ENCODE results near the gene FXYD1. TPM values are rescaled to one million over a fixed set of nuclear protein-coding genes. Genes with fewer than 3 reads are reported as not detected.

Gene FXYD1
- total and polyA plus RNA-seq, 2 of the 8 experiments (the other 6 are each of a cell fraction or from before 2014, with no cell fraction given): 1.6 to 8.1 TPM

GRCh38 chr19:35167251-35168119, 28.9 kb downstream of the FXYD1 start:
- Histone ChIP-seq H3K79me2 (ENCODE audit: control insufficient read depth in 1 of 2, insufficient read depth in 2 of 2, low read length in 2 of 2) (no peaks in the 10 kb centered on the region), H3K36me3 (ENCODE audit: control insufficient read depth in 2 of 4, insufficient read depth in 4 of 4, low read length in 3 of 4) (peaks cover 5 to 44% (median 28%) of the 10 kb centered on the region in 4 experiments; a peak in 7 of 8 replicates), H3K56ac (replicated peaks; ENCODE audit: insufficient read length, low read depth, low read length) (no peak overlapping the region), H3K27ac (ENCODE audit: low read depth, low read length) (no peak overlapping the region), H2BK12ac (ENCODE audit: low read depth, low read length) (no peak overlapping the region), H3K14ac (ENCODE audit: insufficient read length) (no peak overlapping the region), H2BK15ac (ENCODE audit: low read length) (no peak overlapping the region), H2AK5ac (ENCODE audit: low read depth, low read length) (no peak overlapping the region), H2BK20ac (ENCODE audit: low read length) (no peak overlapping the region), H3K79me1 (ENCODE audit: low read depth, low read length) (no peaks in the 10 kb centered on the region; the same call in 1 of the 2 replicates), H4K5ac (ENCODE audit: insufficient read length, low read depth, low read length) (no peak overlapping the region), H3K9me3 (ENCODE audit: insufficient read depth in 2 of 2, low read depth in 1 of 2, low read length in 1 of 2) (0 out of 4 replicates have a peak, but pooled peaks cover 0 to 2% of the 10 kb centered on the region in 2 experiments), H3K18ac (ENCODE audit: extremely low read depth, low read length) (no peak overlapping the region), H3K4me3 (ENCODE audit: extremely low read depth in 1 of 4, insufficient read depth in 2 of 4, low read depth in 3 of 4, low read length in 4 of 4) (no peak overlapping the region), H2BK120ac (replicated peaks; ENCODE audit: low read depth, low read length) (no peak overlapping the region), H3K27me3 (replicated peaks in 1 of 4; ENCODE audit: control insufficient read depth in 3 of 4, extremely low read depth in 1 of 4, insufficient read depth in 3 of 4, low read length in 3 of 4) (no peaks in the 10 kb centered on the region), H3K23ac (ENCODE audit: insufficient read length) (no peak overlapping the region), H4K20me1 (replicated peaks in 1 of 2; ENCODE audit: control insufficient read depth in 1 of 2, insufficient read depth in 2 of 2, low read length in 2 of 2) (peaks cover 0 to 3% of the 10 kb centered on the region in 2 experiments), H3K23me2 (ENCODE audit: low read depth, low read length) (no peaks in the 10 kb centered on the region), H2BK5ac (ENCODE audit: low read depth, low read length) (no peak overlapping the region), H2AFZ (ENCODE audit: low read length) (no peak overlapping the region), H3K9ac (replicated peaks in 1 of 4; ENCODE audit: extremely low read depth in 1 of 4, low read depth in 3 of 4, low read length in 3 of 4) (no peak overlapping the region), H4K91ac (replicated peaks; ENCODE audit: insufficient read length, low read length) (no peak overlapping the region), H3K4me2 (ENCODE audit: insufficient read depth in 1 of 2, low read depth in 2 of 2, low read length in 2 of 2) (no peak overlapping the region), H3K4ac (replicated peaks; ENCODE audit: insufficient read length, low read depth, low read length) (no peak overlapping the region), H3K4me1 (replicated peaks in 1 of 4; ENCODE audit: control insufficient read depth in 3 of 4, insufficient read depth in 4 of 4, low read length in 3 of 4) (no peaks in the 10 kb centered on the region), H4K8ac (ENCODE audit: extremely low read depth, insufficient read depth, low read length) (no peak overlapping the region)
- 84% methylated on average over 5 of the region's 5 CpGs; no CpG with 5 or more reads in 1 of the 2 experiments for WGBS, 2 experiments (ENCODE audit: extremely low coverage in 1 of 2, insufficient coverage in 1 of 2, insufficient read length in 1 of 2, insufficient replicate concordance in 2 of 2, low coverage in 1 of 2, low lambda C conversion rate in 2 of 2, missing lambda C conversion rate in 1 of 2)
- CTCF ChIA-PET (ENCODE audit: partially characterized antibody): interaction anchor here (0.6 to 3.2 kb wide), 9 partner anchors 11 to 112 kb away, joined by 3 to 16 read pairs (median 4); partner anchors contain the start of gene FXYD5
- DNase-seq (ENCODE audit: low read depth in 1 of 2, low spot score in 2 of 2) (no peak), FAIRE-seq (no peak)
- POLR2A ChIA-PET (ENCODE audit: partially characterized antibody): interaction anchor here (0.6 to 1.9 kb wide), 8 partner anchors 8 to 132 kb away, joined by 3 to 8 read pairs (median 4); partner anchors contain the start of gene FXYD5
- TF ChIP-seq SIRT6 (IDR thresholded peaks at IDR 0.05; ENCODE audit: low read length): no peak
- no peak for TF ChIP-seq TBP (IDR thresholded peaks at IDR 0.05; ENCODE audit: low read depth, low read length)

Data from H1 (cell line).